Stimulated activated CD8-positive, alpha-beta memory T cell treated with anti-CD3 and anti-CD28 coated beads, Interleukin-4, amount 100 ng/mL, for 48 hours (primary cell): ENCODE measurements around the gene SLC25A13.

Experiments used
- DNase-seq: peaks from one replicate; pipeline ENCODE4 v3.0.0-alpha.2; 2020

Gene SLC25A13

DNA sequence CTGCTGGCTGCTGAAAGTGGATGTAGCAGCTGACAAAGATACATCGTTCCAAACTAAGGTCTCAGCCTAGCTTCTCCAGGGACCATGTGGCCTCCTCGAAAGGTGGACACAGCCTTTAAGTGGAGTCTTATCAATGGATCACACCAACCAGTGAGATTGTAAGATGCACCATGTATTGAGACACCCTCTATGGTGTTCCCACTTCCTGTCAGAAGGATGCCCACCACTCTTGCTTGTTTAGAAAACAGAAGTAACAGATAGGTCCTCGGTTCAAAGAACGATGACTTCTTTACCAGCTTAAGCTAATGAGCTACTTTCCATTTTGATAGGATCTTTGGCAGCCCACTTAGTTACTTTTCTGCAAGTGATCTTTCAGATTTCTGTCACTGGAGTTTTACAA, 34.3 kb downstream of the SLC25A13 start:
- no peak for DNase-seq

DNA sequence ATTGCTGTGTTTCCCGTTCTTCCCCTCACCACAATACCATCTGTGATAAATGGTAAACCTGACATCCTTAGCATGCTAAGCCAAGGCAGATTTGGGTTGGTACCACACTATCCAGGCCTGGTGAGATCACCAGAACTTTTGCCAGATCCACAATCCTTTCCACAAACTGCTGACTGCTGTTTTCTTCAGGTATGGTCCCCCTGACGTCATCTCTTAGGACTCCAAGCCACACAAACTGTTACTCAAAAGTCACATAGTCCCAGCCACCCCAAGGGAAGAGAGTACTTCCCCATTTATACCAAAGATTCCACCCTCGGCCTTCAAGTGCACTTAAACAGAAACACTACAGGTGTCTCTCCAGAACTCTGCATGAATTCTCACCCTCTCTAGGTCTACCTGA, 34.8 kb downstream of the SLC25A13 start:
- no peak for DNase-seq

DNA sequence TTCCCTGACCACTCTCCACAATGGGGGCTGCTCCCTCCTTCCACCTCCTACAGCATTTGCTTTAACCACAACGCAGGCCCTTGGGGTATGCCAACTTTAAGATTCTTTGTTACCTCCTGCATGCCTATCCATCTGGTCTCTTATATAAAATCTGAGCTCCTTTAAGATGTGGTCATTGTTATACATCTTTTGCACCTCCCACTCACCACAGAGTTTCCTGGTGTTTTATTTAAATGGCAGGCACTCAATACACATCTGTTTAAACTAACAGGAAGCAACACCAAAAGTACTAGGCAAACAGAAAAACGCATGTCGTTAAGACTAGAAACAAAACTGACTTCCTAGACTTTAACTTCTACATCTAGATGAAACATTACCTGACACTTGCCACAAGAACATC, 36.3 kb downstream of the SLC25A13 start:
- DNase-seq, result no peak

DNA sequence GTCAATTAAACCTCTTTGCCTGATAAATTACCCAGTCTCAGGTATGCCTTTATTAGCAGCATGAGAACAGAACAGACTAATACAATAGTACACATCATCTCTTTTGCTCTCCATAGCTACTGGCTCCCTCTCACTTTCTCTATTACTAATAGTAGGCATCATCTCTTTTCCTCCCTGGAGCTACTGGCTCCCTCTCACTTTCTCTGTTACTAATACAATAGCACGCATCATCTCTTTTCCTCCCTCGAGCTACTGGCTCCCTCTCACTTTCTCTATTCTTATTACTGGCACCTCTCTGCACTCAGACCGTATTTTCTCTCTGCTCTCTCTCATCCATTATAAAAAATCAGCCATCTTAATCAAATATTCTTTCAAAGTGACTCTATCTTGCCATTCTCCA, 37.1 kb downstream of the SLC25A13 start:
- no peak for DNase-seq

DNA sequence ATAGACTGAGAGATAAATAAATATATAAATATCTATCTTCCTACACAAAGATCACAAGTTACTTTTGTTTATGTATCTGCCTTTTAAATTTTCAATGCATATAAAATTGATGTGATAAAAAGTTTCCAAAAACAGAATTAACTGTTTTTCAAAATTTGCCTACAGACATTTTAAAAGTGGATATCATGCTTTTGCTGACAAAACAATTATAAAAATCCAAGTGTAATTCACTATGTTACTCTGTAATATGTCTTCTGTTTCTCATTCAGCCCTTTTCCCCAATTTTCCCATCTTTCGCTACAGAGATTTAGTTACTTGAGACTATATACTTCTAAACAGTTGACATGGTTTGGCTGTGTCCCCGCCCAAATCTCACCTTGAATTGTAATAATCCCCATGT, 37.7 kb downstream of the SLC25A13 start:
- no peak for DNase-seq

DNA sequence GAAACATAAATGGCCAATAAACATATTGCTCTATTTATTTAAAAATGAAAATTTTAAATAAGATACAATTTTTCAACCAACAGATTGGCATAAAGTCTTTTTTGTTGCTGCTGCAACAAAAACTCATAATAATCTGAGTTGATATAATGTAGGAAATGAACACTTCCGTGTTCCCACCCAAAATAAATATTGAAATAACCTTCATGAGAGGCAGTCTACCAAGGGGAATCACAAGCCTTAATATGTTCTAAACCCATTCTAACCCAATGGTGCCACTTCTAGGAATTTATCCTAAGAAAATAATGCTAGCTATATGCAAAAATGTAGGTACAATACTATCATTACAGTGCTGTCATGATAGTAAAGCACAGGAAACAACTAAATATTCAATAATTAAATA, 39.1 kb downstream of the SLC25A13 start:
- no peak for DNase-seq

DNA sequence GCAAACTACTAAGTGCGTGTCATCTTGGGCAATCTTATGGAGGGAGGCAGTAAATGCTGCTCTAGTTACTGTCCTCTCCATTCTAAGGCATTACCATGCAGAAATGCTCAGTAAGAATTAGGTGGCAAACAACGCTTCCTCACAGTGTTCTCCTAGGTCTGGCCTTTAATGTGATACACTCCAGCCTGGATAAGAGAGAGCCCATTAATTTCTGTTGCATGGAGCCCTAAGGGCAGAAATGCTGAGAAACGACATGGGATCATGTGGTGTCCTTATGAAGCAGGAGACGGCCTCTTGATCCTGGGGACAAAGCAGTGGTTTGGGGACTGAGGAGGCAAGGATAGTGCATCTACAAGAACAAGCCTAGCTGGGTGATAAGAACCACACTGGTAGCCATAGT, 44.0 kb downstream of the SLC25A13 start:
- DNase-seq, result no peak

DNA sequence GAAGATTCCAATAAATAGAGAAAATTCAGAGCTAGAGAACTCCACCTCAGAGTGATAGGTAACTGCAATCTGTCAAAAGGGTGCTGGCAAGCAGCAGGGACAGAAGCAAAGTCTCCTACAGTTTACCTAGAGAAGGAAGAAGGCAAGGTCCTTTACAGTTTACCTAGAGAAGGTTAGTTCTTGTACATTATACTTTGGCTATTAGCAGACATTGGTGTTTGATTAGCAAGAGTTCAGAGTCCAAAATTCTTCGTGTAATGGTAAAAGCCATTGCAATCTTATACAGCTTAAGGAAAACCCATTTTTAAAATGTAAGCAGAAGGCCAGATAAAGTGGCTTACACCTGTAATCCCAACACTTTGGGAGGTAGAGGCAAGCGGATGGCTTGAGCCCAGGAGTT, 45.9 kb downstream of the SLC25A13 start:
- DNase-seq, result no peak

DNA sequence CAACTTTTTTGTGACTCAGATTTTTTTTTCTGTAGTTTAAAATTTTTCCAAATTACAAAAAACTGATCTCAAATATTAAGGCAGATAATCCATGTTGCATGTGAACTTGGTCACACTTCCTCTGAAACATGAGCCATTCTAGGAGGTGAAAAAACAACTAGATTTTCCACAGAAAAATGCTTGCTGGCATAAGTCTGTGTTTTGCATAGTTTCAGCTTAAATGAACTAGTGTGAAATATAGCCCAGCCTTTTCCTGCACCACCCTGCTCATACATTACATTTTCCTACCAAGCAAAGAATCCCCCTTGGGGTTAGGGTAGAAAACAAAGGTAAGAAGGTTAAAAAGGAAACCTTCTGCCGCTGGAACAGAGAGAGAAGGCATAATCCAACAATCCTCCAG, 48.2 kb downstream of the SLC25A13 start:
- no peak for DNase-seq

DNA sequence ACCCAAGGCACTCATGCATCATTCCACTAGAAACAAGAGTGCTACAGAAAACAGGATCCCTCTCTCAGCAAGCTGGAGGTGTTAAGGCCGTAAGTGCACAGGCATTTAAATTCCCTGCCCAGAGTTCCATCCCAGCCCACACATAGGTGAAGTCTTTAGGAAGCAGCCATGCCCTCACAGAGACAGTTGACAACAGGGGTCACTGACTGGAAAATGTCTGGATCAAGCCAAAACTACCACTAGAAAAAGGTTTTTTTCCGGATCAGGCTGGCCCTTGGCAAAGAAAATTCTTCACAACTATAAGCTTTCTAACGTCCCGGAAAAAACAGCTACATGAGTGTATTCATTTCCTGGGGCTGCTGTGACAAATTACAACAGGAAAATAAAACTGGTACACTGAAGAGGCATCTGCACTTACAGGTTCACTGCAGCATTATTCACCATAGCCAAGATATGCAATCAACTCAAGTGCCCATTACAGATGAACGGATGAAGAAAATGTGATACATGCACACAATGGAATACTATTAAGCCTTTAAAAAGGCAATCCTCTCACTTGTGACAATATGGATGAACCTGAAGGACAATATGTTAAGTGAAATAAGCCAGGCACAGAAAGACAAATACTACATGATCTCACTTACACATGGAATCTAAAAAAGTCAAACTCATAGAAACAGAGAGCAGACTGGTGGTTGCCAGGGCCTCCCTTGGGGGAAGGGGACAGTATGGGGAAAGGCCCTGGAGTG, 52.5 kb downstream of the SLC25A13 start:
- DNase-seq, result no peak

DNA sequence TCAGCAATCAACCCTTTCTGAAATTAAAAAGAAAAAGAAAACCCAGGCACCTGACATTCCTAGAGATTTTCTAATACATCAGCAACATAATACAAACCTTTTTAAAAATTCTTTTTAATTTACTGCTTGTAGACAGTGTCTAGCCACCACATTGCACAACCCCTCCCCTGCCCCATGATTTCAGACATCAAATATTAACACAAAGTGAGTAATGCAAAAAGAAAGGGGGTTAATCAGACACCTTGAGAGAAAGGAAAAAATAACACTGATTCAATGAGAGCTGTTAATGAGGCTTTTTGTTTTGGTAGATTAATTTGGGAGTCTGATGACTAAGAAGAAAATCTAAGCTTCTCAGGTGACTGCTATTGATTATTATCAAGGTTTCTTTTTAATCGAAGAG, 55.3 kb downstream of the SLC25A13 start:
- DNase-seq, result no peak

DNA sequence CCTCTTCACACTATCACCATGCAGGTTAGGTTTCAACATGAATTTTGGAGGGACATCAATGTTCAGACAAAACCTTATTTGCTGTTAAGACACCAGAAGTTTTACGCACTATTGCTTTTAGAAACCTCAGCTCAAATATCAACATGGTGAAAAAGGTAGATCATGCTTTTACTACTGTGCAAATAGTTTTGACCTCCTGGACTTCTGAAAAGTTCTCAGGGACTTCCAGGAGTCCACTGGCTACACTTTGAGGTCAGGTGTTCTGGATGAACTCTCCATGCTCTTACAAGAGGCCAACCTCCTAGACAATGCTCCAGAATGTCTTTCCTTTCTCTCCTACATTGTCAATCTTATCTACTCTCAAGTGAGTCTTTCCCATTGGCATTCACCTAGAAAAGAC, 55.9 kb downstream of the SLC25A13 start:
- no peak for DNase-seq

DNA sequence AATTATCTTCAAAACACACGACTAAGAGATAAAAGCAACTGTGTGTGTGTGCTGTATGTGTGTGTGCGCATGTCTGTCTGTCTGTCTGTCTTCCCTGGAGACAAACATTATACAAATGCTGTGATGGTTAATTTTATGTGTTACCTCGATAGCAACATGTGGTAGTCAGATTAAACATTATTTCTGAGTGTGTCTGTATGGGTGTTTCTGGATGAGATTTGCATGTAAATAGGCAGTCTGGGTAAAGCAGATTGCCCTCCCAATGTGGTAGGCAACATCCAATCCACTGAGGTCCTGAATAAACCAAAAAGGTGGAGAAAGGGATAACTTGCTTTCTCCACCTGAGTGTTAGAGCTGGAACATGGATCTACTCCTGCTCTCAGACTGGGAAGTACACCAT, 67.9 kb downstream of the SLC25A13 start:
- DNase-seq, result no peak

DNA sequence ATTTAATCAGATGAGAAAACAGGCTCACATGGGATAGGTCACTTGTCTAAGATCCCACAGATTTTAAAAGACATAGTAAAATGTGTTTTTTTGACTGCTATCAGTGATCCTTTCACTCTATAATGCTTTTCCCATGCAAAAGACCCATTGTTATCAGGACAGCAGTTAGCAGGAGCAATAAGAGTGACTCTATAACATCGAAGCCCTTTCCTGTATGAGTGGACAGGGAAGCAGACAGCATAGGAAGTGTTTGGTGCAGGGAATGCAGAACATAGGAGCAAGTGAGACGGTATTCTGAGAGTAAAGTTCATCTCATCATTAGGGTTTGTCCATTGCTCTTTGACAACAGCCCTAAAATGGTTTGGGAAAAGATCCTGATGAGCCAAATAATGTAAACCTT, 68.5 kb downstream of the SLC25A13 start:
- no peak for DNase-seq

DNA sequence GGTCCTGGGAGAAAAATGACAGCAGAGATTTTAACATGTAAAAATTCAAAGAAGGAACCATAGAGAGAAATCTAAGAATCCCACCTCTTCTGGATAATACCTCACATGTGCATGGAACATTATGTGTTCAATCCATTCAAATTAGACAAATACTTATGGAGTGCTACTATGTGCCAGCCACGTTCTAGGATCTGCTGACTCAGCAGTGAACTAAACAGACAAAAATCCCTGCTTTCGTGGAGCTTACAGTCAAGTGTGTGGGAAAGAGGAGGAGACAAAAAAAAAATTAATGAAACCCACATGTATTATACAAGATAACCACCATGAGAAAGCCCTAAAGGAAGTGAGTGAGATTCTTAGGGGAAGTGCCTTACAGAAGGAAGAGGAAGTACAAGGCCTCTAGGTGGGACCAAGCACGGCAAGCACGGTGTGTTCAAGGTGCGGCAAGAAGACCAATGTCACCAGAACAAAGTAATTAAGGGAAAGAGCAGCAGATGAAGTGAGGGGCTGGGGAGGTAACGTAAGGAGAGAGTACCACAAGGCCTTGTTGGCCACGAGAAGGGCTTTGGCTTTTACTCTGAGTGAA, 71.0 kb downstream of the SLC25A13 start:
- no peak for DNase-seq

DNA sequence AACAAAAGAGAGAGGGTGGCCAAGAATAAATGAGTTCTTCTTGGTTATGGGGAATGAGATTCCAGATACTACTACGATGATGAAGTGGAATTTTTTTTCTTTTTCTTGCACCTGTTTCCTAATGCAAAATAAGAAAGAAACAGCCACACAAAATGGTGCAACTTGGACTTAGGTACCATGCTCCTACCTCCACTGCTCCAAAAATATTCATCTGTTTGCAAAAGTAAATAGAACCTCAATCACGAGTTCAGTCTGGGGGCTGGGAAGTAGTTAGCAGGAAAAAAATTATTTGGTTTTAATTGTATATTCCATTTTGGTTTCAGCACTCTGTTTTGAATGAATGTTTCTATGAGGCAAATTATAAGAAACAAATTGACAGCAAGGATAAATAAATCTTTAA, 73.5 kb downstream of the SLC25A13 start:
- no peak for DNase-seq

DNA sequence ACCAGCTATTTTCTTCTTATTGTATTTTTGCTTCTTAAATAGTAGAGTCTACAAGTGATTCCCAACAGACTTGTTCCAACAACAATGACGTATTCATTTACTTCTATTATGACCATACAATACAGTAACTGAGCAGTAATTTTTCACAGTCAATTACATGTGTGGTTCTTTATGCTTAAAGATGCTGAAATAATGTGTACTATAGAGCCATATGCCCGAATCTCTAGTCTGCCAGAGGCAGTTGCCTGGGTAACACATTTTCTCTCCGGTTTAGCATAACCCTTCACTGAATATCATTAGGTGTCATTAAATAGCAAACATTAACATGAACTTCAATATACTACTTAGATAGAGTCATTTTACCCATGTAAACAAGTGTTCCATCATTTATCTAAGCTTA, 75.0 kb downstream of the SLC25A13 start:
- DNase-seq, result no peak

DNA sequence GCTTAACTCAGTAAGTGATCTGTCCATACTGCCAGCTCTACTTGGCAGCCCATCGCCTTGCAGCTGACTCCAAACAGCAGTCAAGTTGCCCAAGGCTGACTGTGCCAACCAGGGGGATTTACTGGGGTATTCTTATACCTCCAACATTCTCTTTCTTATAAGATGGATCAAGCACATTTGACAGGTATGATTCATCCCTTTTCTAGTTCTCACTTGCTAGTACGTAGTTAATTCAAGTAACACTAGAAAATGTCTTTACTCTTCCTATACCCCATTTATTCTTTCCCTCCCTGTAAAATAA, 77.0 kb downstream of the SLC25A13 start:
- no peak for DNase-seq

DNA sequence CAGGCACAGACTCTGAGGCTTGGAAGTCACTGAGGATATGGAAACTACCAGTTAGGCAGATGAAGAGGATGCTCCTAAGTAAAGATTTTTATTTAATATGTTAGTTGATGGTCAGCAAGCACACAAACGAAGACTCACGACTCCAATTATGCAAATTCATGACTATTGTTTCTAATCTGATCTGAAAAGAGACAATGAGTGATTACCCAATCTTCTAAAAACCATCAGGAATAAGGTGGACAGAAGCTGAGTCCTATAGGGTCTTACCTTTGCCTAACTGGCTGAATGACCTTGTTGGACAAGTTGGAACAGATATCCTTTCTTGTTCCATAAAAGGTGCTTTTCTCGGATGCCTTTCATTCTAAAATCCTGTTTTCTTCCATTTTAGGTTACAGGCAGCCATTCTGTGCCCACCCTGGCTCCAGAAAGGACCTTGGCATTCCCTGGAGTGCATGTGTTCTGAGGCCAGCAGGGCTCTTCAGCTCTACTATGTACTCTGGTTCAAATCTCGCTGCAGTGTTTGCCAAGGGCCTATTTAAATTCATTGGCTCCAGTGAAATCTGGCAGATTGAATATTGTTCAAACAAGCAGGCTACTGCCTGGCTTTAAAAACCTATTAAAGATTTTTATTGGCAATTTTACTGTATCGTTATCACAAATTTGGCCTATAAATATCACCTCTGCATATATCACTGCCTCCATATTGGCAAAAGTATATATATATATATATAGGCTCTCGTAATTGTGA, 77.5 kb downstream of the SLC25A13 start:
- no peak for DNase-seq

DNA sequence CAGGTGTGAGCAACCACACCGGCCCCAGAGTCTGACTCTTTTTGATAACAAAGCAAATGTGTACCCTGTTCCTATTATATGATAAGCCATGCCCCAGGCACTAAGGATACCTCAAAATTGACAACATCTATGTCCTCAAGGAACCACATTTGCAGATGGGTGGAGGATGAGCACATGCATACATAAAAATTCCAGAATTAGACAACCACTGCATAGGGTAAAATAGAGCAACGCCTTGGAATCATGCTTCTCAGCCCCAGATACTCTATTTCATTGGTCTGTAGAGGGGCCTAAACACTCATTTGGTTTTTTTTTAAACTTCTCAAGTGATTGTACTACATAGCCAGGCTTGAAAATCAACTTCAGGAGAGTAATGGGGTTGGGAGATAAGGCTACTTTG, 78.7 kb downstream of the SLC25A13 start:
- DNase-seq, result no peak

DNA sequence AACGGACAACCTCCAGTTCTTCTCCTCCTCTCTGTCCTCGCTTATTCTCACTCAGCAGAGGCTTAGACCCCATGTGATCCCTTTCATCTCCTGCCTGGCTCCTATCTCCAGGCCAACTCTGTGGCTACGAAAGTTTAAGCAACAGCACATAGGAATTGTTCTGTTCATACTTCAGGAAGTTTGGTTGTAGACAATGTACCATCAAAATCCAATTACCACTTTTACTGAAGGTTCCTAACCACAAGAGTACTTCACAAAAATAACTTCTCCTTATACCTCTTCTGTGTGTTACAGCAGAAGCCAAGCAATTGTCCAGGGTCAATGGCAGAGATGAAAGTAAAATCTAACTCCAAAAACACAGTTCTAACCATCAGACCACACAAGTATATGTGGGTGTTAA, 80.0 kb downstream of the SLC25A13 start:
- no peak for DNase-seq

DNA sequence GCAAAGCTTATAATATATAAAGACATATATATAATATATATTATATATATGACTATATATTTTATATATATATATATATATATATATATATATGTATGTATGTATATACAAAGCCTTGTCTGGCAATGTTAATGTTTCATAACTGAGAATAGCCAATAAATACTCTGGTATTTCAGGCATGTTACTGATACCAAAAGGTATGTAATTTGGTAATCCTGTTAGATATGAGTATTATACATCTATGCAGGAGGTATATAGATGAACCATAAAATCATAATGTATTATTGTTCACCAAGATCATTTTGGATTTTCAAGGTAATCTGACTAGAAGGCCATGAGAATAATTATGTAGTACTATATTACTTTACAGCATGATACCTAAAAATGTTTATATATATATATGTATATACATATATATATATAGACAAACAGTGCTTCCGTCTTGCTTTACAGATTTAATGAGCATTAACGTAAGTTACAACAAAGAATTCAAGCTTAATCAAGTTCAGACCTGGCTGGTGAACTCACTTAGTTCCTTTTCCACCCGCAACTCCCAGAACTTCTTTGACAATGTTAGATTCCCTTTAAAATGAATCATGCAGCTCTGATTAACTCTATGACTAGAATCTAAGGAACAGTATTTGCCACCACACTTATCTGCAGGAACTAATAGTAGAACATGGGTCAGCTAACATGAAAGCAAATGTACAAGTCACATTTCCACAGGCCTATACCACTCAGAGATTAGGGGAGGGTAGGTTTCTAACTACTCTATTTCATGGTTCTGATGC, 82.7 kb downstream of the SLC25A13 start:
- no peak for DNase-seq

DNA sequence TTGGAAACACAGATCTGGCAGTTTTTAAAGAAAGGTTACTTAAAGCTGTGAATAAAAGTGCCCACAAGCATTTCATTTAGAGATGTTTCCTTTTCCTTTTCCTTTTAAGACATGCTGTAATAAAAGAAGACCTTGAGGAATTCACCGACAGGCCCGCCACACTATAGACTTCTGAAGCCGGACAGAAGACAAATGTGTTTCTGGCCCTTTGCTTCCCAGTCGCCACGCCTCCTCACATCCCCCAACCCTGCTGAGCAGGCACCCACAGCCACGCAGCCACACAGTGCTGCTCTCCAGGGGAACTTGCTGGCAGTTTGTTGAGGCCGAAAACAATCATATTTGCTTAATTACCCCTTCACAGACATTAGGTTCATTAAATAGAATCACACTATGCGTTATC, 83.4 kb downstream of the SLC25A13 start:
- DNase-seq, result no peak

DNA sequence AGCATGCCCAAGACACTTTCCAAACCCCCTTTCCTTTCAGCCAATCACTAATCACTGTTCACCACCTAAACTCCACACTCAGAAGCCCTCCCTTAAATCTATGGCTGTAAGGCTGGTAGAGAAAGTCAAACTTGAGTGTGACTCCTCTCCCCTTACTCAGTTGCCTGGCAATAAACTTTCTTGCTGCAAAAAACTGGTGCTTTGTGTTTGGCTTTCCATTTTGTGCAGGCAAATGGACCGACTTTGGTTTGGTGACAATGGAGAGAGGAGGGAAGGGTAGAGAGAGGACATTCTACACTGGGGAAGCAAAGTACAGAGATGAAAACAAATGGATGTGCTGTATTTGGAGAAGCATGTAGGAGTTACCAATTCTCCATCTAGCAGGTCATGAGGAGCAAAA, 84.9 kb downstream of the SLC25A13 start:
- no peak for DNase-seq
